Measurements from ENCODE around the gene PWWP2A. TPM values are rescaled to one million over a fixed set of nuclear protein-coding genes. Genes with fewer than 3 reads are reported as not detected.

The PWWP2A gene
- total RNA-seq, 1 experiment from 2014 or later = 66.7 TPM

DNA sequence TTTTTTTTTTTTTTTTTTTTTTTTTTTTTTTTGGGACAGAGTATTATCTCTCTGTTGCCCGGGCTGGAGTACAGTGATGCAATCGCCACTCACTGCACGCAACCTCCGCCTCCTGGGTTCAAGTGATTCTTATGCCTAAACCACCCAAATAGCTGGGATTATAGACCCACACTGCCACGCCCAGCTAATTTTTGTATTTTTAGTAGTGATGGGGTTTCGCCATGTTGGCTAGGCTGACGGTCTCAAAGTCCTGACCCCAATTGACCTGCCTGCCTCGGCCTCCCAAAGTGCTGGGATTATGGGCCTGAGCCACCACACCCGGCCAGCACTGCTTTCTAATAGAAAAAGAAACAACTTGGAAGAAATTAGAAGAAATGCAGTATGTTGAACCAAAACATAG is 71.1 kb downstream of the PWWP2A start:
- H3K79me2 ChIP-seq (ENCODE audit: insufficient read depth, low read length) = no peaks in the 10 kb centered on the region
- peaks cover 34 to 57% (median 56%) of the 10 kb centered on the region in 3 experiments; a peak in 6 of 7 replicates for H3K36me3 Mint-ChIP-seq (ENCODE audit: insufficient read depth in 1 of 3, low read depth in 3 of 3)
- no peaks in the 10 kb centered on the region for H3K23me2 ChIP-seq (ENCODE audit: insufficient read length, low read depth, low read length, poor library complexity, severe bottlenecking)
- H4K20me1 ChIP-seq (ENCODE audit: control insufficient read depth, insufficient read depth, insufficient read length) = no peaks in the 10 kb centered on the region
- no peaks in the 10 kb centered on the region for H3K9me3 ChIP-seq (ENCODE audit: control insufficient read depth, low read depth, low read length)
- H3K14ac ChIP-seq (ENCODE audit: insufficient read depth, low read length) = no peak overlapping the region
- no peak overlapping the region for H2BK12ac ChIP-seq (ENCODE audit: insufficient read length, low read depth, low read length)
- H3K79me1 ChIP-seq (ENCODE audit: insufficient read depth, low read depth, low read length, poor library complexity, severe bottlenecking) = no peaks in the 10 kb centered on the region
- WGBS (ENCODE audit: extremely low coverage, insufficient read length, low lambda C conversion rate) = no CpG with 5 or more reads among the region's 9 CpGs
- H3K4me1 Mint-ChIP-seq = peaks cover 37 to 44% of the 10 kb centered on the region in 2 experiments
- H2AK5ac ChIP-seq (ENCODE audit: insufficient read length, low read length) = no peak overlapping the region
- H3K18ac ChIP-seq (ENCODE audit: insufficient read length, low read depth, low read length) = no peak overlapping the region
- no peak overlapping the region for H3T11ph ChIP-seq (ENCODE audit: low read length)
- no peak overlapping the region for H2AFZ ChIP-seq (ENCODE audit: low read length)
- H3K4me2 ChIP-seq (ENCODE audit: insufficient read depth, insufficient read length, low read length) = no peak overlapping the region
- H2BK5ac ChIP-seq (ENCODE audit: insufficient read length, low read length) = no peak overlapping the region
- no peak overlapping the region for H3K27ac ChIP-seq (ENCODE audit: insufficient read length, low read depth, low read length)
- H3K4me1 ChIP-seq (ENCODE audit: insufficient read depth, low read length) = peaks cover 7% of the 10 kb centered on the region; the same call in 1 of the 2 replicates
- no peak for TF ChIP-seq CTCF (conservative IDR thresholded peaks at IDR 0.05)
- no peaks in the 10 kb centered on the region for H3K27me3 Mint-ChIP-seq (ENCODE audit: low read depth)
- H3K9me3 Mint-ChIP-seq = no peaks in the 10 kb centered on the region
- no peak overlapping the region for H2BK15ac ChIP-seq (ENCODE audit: low read depth, low read length)
- no peak for DNase-seq
- no peak overlapping the region for H3K4me3 Mint-ChIP-seq
- peak overlapping the region in 2 of 3 experiments; percentile 35 to 62; a peak in 2 of 7 replicates for H3K27ac Mint-ChIP-seq
- H3K4ac ChIP-seq (ENCODE audit: low read depth, low read length) = no peak overlapping the region
- H4K91ac ChIP-seq (ENCODE audit: insufficient read length, low read depth, low read length) = no peak overlapping the region
- H3K27me3 ChIP-seq (ENCODE audit: insufficient read depth, low read length) = no peaks in the 10 kb centered on the region
- no peak overlapping the region for H3K56ac ChIP-seq (ENCODE audit: insufficient read length, low read depth, low read length)
- no peak overlapping the region for H4K5ac ChIP-seq (ENCODE audit: insufficient read length, low read depth, low read length)
- H3K9ac ChIP-seq (ENCODE audit: extremely low read depth, insufficient read length, low read length) = no peak overlapping the region
- H3K23ac ChIP-seq (ENCODE audit: insufficient read length, low read depth, low read length) = no peak overlapping the region
- H4K8ac ChIP-seq (replicated peaks; ENCODE audit: insufficient read length, low read depth, low read length) = no peak overlapping the region
- no peak overlapping the region for H2BK20ac ChIP-seq (ENCODE audit: low read depth, low read length, poor library complexity, severe bottlenecking)
- H2BK120ac ChIP-seq (ENCODE audit: low read depth, low read length, poor library complexity, severe bottlenecking) = no peak overlapping the region
